ENCODE results near the gene RUNX1.

RUNX1 gene

GRCh38 chr21:34840693-34841092 lies 208.4 kb downstream of the RUNX1 start:
- TF ChIP-seq ZFX (IDR thresholded peaks at IDR 0.05; ENCODE audit: borderline replicate concordance) = no peak
- TF ChIP-seq, protein P1, sequence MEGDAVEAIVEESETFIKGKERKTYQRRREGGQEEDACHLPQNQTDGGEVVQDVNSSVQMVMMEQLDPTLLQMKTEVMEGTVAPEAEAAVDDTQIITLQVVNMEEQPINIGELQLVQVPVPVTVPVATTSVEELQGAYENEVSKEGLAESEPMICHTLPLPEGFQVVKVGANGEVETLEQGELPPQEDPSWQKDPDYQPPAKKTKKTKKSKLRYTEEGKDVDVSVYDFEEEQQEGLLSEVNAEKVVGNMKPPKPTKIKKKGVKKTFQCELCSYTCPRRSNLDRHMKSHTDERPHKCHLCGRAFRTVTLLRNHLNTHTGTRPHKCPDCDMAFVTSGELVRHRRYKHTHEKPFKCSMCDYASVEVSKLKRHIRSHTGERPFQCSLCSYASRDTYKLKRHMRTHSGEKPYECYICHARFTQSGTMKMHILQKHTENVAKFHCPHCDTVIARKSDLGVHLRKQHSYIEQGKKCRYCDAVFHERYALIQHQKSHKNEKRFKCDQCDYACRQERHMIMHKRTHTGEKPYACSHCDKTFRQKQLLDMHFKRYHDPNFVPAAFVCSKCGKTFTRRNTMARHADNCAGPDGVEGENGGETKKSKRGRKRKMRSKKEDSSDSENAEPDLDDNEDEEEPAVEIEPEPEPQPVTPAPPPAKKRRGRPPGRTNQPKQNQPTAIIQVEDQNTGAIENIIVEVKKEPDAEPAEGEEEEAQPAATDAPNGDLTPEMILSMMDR (IDR thresholded peaks at IDR 0.05) = no peak
- H3K27ac ChIP-seq = no peak overlapping the region

DNA sequence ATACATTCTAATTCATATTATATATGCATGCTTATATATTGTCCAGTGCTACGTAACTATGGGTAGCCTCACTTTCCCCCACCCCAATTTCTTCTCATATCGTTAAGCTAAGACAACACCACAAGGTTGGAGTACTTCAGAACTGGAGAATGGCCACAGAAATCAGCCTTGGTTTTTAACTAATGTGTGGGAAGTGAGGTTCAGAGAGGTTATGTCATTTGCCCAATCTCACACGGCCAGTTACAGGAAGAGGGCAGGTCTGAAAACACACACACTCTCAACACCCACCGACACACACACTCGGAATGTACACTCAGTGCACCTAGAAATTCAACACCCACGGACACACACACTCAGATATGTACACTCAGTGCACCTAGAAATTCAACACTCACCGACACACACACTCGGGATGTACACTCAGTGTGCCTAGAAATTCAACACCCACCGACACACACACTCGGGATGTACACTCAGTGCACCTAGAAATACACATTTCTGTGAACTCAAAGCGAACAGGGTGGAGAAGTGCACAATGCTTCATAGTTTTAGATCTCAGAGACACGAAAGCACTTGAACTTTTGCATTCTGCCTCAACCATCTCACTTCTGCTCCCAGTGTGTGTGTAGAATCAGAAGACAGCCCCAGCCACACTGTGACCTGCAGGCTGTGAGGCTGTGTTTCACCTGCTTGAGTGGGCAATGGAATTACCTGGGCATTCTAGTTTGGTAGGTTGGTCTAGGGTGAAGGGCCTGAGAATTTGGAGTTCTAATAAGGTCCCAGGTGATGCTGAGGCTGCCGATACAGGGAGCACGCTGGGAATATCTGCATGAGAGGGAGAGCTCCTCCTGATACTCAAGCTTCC lies 209.9 kb downstream of the RUNX1 start:
- no peak overlapping the region for H3K27ac ChIP-seq
- TF ChIP-seq, protein P1 (IDR thresholded peaks at IDR 0.05) = no peak
- no peak for TF ChIP-seq ZFX (IDR thresholded peaks at IDR 0.05; ENCODE audit: borderline replicate concordance)

GRCh38 chr21:34836933-34837505 lies 212.1 kb downstream of the RUNX1 start:
- no peak for TF ChIP-seq ZFX (IDR thresholded peaks at IDR 0.05; ENCODE audit: borderline replicate concordance)
- TF ChIP-seq, protein P1 (IDR thresholded peaks at IDR 0.05) = no peak
- H3K27ac ChIP-seq = no peak overlapping the region

- H3K27ac ChIP-seq = no peak overlapping the region
- TF ChIP-seq ZFX (IDR thresholded peaks at IDR 0.05; ENCODE audit: borderline replicate concordance) = no peak
- TF ChIP-seq, protein P1 (IDR thresholded peaks at IDR 0.05) = no peak
Measured at GRCh38 chr21:34836103-34836932, 212.8 kb downstream of the RUNX1 start.

DNA sequence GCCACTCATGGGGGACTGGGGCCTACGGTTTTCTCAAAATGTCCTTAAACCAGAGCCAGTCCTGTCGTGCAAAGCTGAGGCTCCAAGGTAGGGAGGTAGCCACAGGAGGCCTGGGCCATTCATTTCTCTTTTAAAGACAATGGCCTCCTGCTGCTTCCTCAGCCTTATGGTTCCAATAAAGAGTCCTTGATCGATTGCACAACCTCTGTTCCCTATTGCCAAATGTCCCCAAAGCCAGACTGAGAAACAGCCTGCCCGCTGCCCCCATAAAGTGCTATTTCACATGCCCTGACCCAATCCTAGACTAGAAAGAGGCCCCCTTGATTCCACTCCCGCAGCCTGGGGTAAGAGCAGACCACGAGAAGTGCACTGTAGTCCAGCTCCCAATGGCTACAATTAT lies 213.6 kb downstream of the RUNX1 start:
- H3K27ac ChIP-seq = no peak overlapping the region

GRCh38 chr21:34834852-34835501 lies 214.1 kb downstream of the RUNX1 start:
- H3K27ac ChIP-seq = no peak overlapping the region
- TF ChIP-seq, protein P1 (IDR thresholded peaks at IDR 0.05) = no peak
- TF ChIP-seq ZFX (IDR thresholded peaks at IDR 0.05; ENCODE audit: borderline replicate concordance) = no peak

More for the DNA sequence above, 213.6 kb downstream of the RUNX1 start:
- TF ChIP-seq, protein P1 (IDR thresholded peaks at IDR 0.05) = no peak

Measured in 22Rv1 (cell line).